Stimulated activated CD4-positive, alpha-beta T cell treated with anti-CD3 and anti-CD28 coated beads, Interleukin-2, amount 100 ng/mL, for 4 hours (primary cell): ENCODE measurements around the gene CADPS2.
"Not testable (repeated sequence)": the region's sequence is repeated elsewhere in the genome, so short reads cannot be mapped to it uniquely, and the experiment has no call there.

Experiments
- DNase-seq: peaks from one replicate; pipeline ENCODE4 v3.0.0-alpha.2; 2020; ENCODE audit warnings: low read depth

The CADPS2 gene

GRCh38 chr7:122674502-122674901, 211.8 kb downstream of the CADPS2 start:
- DNase-seq, result no peak

- DNase-seq, result no peak
Observed at GRCh38 chr7:122673951-122674350, 212.3 kb downstream of the CADPS2 start.

GRCh38 chr7:122672536-122672935, 213.7 kb downstream of the CADPS2 start:
- DNase-seq, result no peak

GRCh38 chr7:122663733-122664132, 222.5 kb downstream of the CADPS2 start:
- DNase-seq, result no peak

GRCh38 chr7:122658856-122659255, 227.4 kb downstream of the CADPS2 start:
- DNase-seq, result no peak

GRCh38 chr7:122653685-122654084, 232.6 kb downstream of the CADPS2 start:
- no peak for DNase-seq

- no peak for DNase-seq
Observed at GRCh38 chr7:122652876-122653275, 233.4 kb downstream of the CADPS2 start.

- DNase-seq, result no peak
Observed at GRCh38 chr7:122651451-122651850, 234.8 kb downstream of the CADPS2 start.

GRCh38 chr7:122643250-122643649, 243.0 kb downstream of the CADPS2 start:
- no peak for DNase-seq

- DNase-seq, result no peak
Observed at GRCh38 chr7:122638459-122638858, 247.8 kb downstream of the CADPS2 start.

- no peak for DNase-seq
Observed at GRCh38 chr7:122637784-122638183, 248.5 kb downstream of the CADPS2 start.

- DNase-seq, result not testable (repeated sequence)
Observed at GRCh38 chr7:122635481-122635880, 250.8 kb downstream of the CADPS2 start.

GRCh38 chr7:122633472-122633871, 252.8 kb downstream of the CADPS2 start:
- no peak for DNase-seq

GRCh38 chr7:122632238-122632637, 254.0 kb downstream of the CADPS2 start:
- DNase-seq, result no peak

GRCh38 chr7:122629412-122629953, 256.8 kb downstream of the CADPS2 start:
- DNase-seq, result no peak

GRCh38 chr7:122628651-122629411, 257.4 kb downstream of the CADPS2 start:
- DNase-seq, result no peak

GRCh38 chr7:122626785-122627184, 259.5 kb downstream of the CADPS2 start:
- DNase-seq, result no peak

GRCh38 chr7:122622682-122623081, 263.6 kb downstream of the CADPS2 start:
- DNase-seq, result no peak

- DNase-seq, result no peak
Observed at GRCh38 chr7:122619664-122620063, 266.6 kb downstream of the CADPS2 start.

- no peak for DNase-seq
Observed at GRCh38 chr7:122618585-122619189, 267.6 kb downstream of the CADPS2 start.

- DNase-seq, result no peak
Observed at GRCh38 chr7:122616951-122617350, 269.3 kb downstream of the CADPS2 start.

GRCh38 chr7:122605929-122606328, 280.3 kb downstream of the CADPS2 start:
- no peak for DNase-seq

GRCh38 chr7:122604251-122604650, 282.0 kb downstream of the CADPS2 start:
- DNase-seq, result no peak

GRCh38 chr7:122602800-122603199, 283.5 kb downstream of the CADPS2 start:
- no peak for DNase-seq
